WTC11 (cell line): ENCODE measurements around the gene TIAM2.
"Not testable (repeated sequence)": the region's sequence is repeated elsewhere in the genome, so short reads cannot be mapped to it uniquely, and the experiment has no call there.

Experiments
- ATF3 ChIP-seq: sonication (generic); formaldehyde crosslinking; conservative IDR thresholded peaks from 2 replicates; pipeline ENCODE4 v1.8.1; 2022; ENCODE audit warnings: mild to moderate bottlenecking, missing genetic modification reagents
- ATF6 ChIP-seq: sonication (generic); formaldehyde crosslinking; IDR thresholded peaks from 2 replicates; pipeline ENCODE4 v1.8.1; 2023; ENCODE audit warnings: mild to moderate bottlenecking, missing genetic modification reagents
- ERG ChIP-seq: fragments of 250-450 bp; sonication (Bioruptor Pico); IDR thresholded peaks from 2 replicates; pipeline ENCODE4 v1.8.0; 2021; ENCODE audit warnings: mild to moderate bottlenecking
- NFYB ChIP-seq: sonication (generic); formaldehyde crosslinking; conservative IDR thresholded peaks from 2 replicates; pipeline ENCODE4 v1.8.0; 2022; ENCODE audit warnings: low read depth, missing genetic modification reagents
- NR1H2 ChIP-seq: sonication (generic); formaldehyde crosslinking; IDR thresholded peaks from 2 replicates; pipeline ENCODE4 v1.9.0; 2021; ENCODE audit warnings: mild to moderate bottlenecking, moderate library complexity, missing genetic modification reagents
- ZNF317 ChIP-seq: sonication (generic); formaldehyde crosslinking; IDR thresholded peaks from 2 replicates; pipeline ENCODE4 v1.8.1; 2023; ENCODE audit warnings: low read depth, mild to moderate bottlenecking, moderate library complexity, missing genetic modification reagents, borderline replicate concordance
- TF ChIP-seq, protein P1 (sequence below): fragments of 200-600 bp; IDR thresholded peaks from 2 replicates; pipeline ENCODE4 v1.8.0; 2022; ENCODE audit warnings: antibody characterized with exemption

DNA sequence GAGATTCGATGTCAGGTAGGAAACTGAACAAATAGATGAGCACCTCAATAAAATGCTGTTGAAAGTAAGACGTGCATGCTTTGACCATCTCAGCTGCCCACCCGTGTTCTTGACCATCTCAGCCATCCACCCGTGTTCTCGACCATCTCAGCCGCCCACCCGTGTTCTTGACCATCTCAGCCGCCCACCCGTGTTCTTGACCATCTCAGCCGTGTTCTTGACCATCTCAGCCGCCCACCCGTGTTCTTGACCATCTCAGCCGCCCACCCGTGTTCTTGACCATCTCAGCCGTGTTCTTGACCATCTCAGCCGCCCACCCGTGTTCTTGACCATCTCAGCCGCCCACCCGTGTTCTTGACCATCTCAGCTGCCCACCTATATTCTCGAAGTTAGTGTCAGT lies 223.6 kb downstream of the TIAM2 start:
- TF ChIP-seq, protein P1, sequence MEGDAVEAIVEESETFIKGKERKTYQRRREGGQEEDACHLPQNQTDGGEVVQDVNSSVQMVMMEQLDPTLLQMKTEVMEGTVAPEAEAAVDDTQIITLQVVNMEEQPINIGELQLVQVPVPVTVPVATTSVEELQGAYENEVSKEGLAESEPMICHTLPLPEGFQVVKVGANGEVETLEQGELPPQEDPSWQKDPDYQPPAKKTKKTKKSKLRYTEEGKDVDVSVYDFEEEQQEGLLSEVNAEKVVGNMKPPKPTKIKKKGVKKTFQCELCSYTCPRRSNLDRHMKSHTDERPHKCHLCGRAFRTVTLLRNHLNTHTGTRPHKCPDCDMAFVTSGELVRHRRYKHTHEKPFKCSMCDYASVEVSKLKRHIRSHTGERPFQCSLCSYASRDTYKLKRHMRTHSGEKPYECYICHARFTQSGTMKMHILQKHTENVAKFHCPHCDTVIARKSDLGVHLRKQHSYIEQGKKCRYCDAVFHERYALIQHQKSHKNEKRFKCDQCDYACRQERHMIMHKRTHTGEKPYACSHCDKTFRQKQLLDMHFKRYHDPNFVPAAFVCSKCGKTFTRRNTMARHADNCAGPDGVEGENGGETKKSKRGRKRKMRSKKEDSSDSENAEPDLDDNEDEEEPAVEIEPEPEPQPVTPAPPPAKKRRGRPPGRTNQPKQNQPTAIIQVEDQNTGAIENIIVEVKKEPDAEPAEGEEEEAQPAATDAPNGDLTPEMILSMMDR: not testable (repeated sequence)
- TF ChIP-seq NR1H2 (CRISPR knock-in tag); ATF3 (CRISPR knock-in tag); NFYB; ATF6 (CRISPR knock-in tag); ZNF317 (CRISPR knock-in tag); ERG: not testable (repeated sequence)
